Natural killer cell (primary cell): ENCODE results near the gene MOSMO. TPM values are rescaled to one million over a fixed set of nuclear protein-coding genes. Genes with fewer than 3 reads are reported as not detected.

ENCODE experiments used
- ATAC-seq, 3 donors: fragments of 150-1000 bp in 2 of 3; fragments of 200-7000 bp in 1 of 3; cut with Tn5 transposase; 1 replicate in 1 of 3; 2 replicates in 2 of 3; pipeline ENCODE4 v1.10.0; 2021; ENCODE audit warnings: mild to moderate bottlenecking in 2 of 3, moderate library complexity in 2 of 3
- DNase-seq, 2 donors: peaks; one replicate each; pipeline versions ENCODE4 v3.0.0 to v3.0.0-alpha.2; 2013 to 2021; ENCODE audit warnings: mixed read lengths in 1 of 2
- H3K27ac ChIP-seq: one replicate; pipeline ENCODE4 v1.5.1; 2013; ENCODE audit warnings: mild to moderate bottlenecking, low read length
- H3K27me3 ChIP-seq: one replicate; pipeline ENCODE4 v1.6.1; 2013; ENCODE audit warnings: low read length; ENCODE audit not compliant: control insufficient read depth, insufficient read depth
- H3K36me3 ChIP-seq: one replicate; pipeline ENCODE4 v1.6.1; 2013; ENCODE audit warnings: low read length; ENCODE audit not compliant: control insufficient read depth, insufficient read depth
- H3K4me1 ChIP-seq: one replicate; pipeline ENCODE4 v1.6.1; 2013; ENCODE audit warnings: low read length; ENCODE audit not compliant: control insufficient read depth, insufficient read depth
- H3K4me3 ChIP-seq: one replicate; pipeline ENCODE4 v1.5.1; 2013; ENCODE audit warnings: low read length
- H3K9me3 ChIP-seq: one replicate; pipeline ENCODE4 v1.6.1; 2013; ENCODE audit warnings: low read length; ENCODE audit not compliant: control insufficient read depth, insufficient read depth
- H3K27ac Mint-ChIP-seq, 2 donors: one replicate each; pipeline ENCODE4 v1.8.0; 2022; ENCODE audit warnings: mild to moderate bottlenecking in 2 of 2, mixed read lengths in 2 of 2, moderate library complexity in 1 of 2
- H3K27me3 Mint-ChIP-seq, 2 donors: one replicate each; pipeline ENCODE4 v1.8.0; 2022; ENCODE audit warnings: low read depth in 2 of 2, mixed read lengths in 2 of 2
- H3K36me3 Mint-ChIP-seq: one replicate; pipeline ENCODE4 v1.8.0; 2022; ENCODE audit warnings: mixed read lengths
- H3K4me1 Mint-ChIP-seq, 2 donors: one replicate each; pipeline ENCODE4 v1.8.0; 2022; ENCODE audit warnings: mixed read lengths in 2 of 2
- H3K4me3 Mint-ChIP-seq: one replicate; pipeline ENCODE4 v1.8.0; 2022; ENCODE audit warnings: mild to moderate bottlenecking, moderate library complexity, mixed read lengths
- H3K9me3 Mint-ChIP-seq, 2 donors: one replicate each; pipeline ENCODE4 v1.8.0; 2022; ENCODE audit warnings: mixed read lengths in 2 of 2
- CTCF ChIP-seq: fragments of 200-600 bp; IDR thresholded peaks from one replicate; pipeline ENCODE4 v1.8.0; 2022; ENCODE audit warnings: antibody characterized with exemption
- WGBS: methylation state at CpG from one replicate; pipeline ENCODE4 v1.1.7; 2013; ENCODE audit warnings: missing lambda C conversion rate; ENCODE audit not compliant: insufficient coverage; 5-methylcytosine and 5-hydroxymethylcytosine counted together
- intact Hi-C: fragments of 100-400 bp; cut with micrococcal nuclease; formaldehyde crosslinking; loops from one replicate; pipeline ENCODE4 v1.14.2; 2022
- total RNA-seq, 4 donors: library from RNA; stranded (reverse); fragments of 120-200 nt in 1 of 4; gene quantifications; one replicate each; pipeline versions ENCODE4 v1.2.3 to v1.2.4, GENCODE V29; 2013 to 2022

Gene MOSMO
- total RNA-seq, 3 donors from 2014 or later (not counting 1 experiment from before 2014, with no cell fraction given), result 8.6 to 10.3 (median 9.3) TPM

- Histone ChIP-seq H3K36me3 (no peaks in the 10 kb centered on the region), H3K9me3 (peaks cover under 1% of the 10 kb centered on the region), H3K4me1 (no peaks in the 10 kb centered on the region), H3K27me3 (no peaks in the 10 kb centered on the region), H3K27ac (no peak overlapping the region), H3K4me3 (no peak overlapping the region)
- ATAC-seq (no peak), DNase-seq (no peak)
- no peaks in the 10 kb centered on the region for H3K9me3 Mint-ChIP-seq
- intact Hi-C loops, result no loop called here
- H3K4me3 Mint-ChIP-seq, result no peak overlapping the region
- H3K27me3 Mint-ChIP-seq, result no peaks in the 10 kb centered on the region
- no peaks in the 10 kb centered on the region for H3K36me3 Mint-ChIP-seq
- TF ChIP-seq CTCF, result no peak
- no peak overlapping the region for H3K27ac Mint-ChIP-seq
- no peaks in the 10 kb centered on the region for H3K4me1 Mint-ChIP-seq
- WGBS, result 96% methylated on average over 7 of the region's 7 CpGs
These were observed 63.5 kb downstream of the MOSMO start for GRCh38 chr16:22071331-22071910.

- H3K4me3 Mint-ChIP-seq, result no peak overlapping the region
- no peaks in the 10 kb centered on the region for H3K4me1 Mint-ChIP-seq
- no peaks in the 10 kb centered on the region for H3K27me3 Mint-ChIP-seq
- TF ChIP-seq CTCF, result no peak
- DNase-seq (no peak), ATAC-seq (no peak)
- no peaks in the 10 kb centered on the region for H3K9me3 Mint-ChIP-seq
- intact Hi-C loops, result no loop called here
- Histone ChIP-seq H3K27me3 (no peaks in the 10 kb centered on the region), H3K4me1 (no peaks in the 10 kb centered on the region), H3K4me3 (no peak overlapping the region), H3K9me3 (no peaks in the 10 kb centered on the region), H3K27ac (no peak overlapping the region), H3K36me3 (no peaks in the 10 kb centered on the region)
- H3K36me3 Mint-ChIP-seq, result no peaks in the 10 kb centered on the region
- no peak overlapping the region for H3K27ac Mint-ChIP-seq
- 84% methylated on average over 2 of the region's 3 CpGs for WGBS
These were observed 65.4 kb downstream of the MOSMO start for GRCh38 chr16:22073350-22073749.

GRCh38 chr16:22075043-22075757 is 67.3 kb downstream of the MOSMO start:
- intact Hi-C loops, result no loop called here
- Mint-ChIP-seq H3K27me3 (no peaks in the 10 kb centered on the region), H3K9me3 (no peaks in the 10 kb centered on the region), H3K27ac (no peak overlapping the region), H3K4me3 (no peak overlapping the region), H3K36me3 (no peaks in the 10 kb centered on the region), H3K4me1 (no peaks in the 10 kb centered on the region)
- Histone ChIP-seq H3K27ac (no peak overlapping the region), H3K4me1 (no peaks in the 10 kb centered on the region), H3K9me3 (no peaks in the 10 kb centered on the region), H3K36me3 (no peaks in the 10 kb centered on the region), H3K27me3 (no peaks in the 10 kb centered on the region), H3K4me3 (no peak overlapping the region)
- ATAC-seq (no peak), DNase-seq (no peak)
- 92% methylated on average over 10 of the region's 11 CpGs for WGBS
- no peak for TF ChIP-seq CTCF
